Activated CD4-positive, alpha-beta T cell treated with anti-CD3 and anti-CD28 coated beads for 36 hours (primary cell): ENCODE results near the gene SS18L1. TPM values are rescaled to one million over a fixed set of nuclear protein-coding genes. Genes with fewer than 3 reads are reported as not detected.

Experiments
- ATAC-seq: fragments of 200-7000 bp; cut with Tn5 transposase; one replicate; pipeline ENCODE4 v1.10.0; 2021; ENCODE audit warnings: mild to moderate bottlenecking, moderate library complexity
- CTCF ChIA-PET: fragments of 350-600 bp; sonication (Branson Sonifier 250); formaldehyde crosslinking; loops from one replicate; lab custom pipeline; 2021; ENCODE audit warnings: antibody characterized with exemption; lab: Charles Lee
- POLR2A ChIA-PET: fragments of 350-600 bp; sonication (Branson Sonifier 250); formaldehyde crosslinking; loops from one replicate; lab custom pipeline; 2021; ENCODE audit warnings: antibody characterized with exemption, inconsistent platforms; lab: Charles Lee
- DNase-seq: peaks from one replicate; pipeline ENCODE4 v3.0.0-alpha.2; 2020
- H3K27ac Mint-ChIP-seq: one replicate; pipeline ENCODE4 v1.8.0; 2021; ENCODE audit warnings: mixed read lengths
- H3K27me3 Mint-ChIP-seq: one replicate; pipeline ENCODE4 v1.8.0; 2021; ENCODE audit warnings: mixed read lengths
- H3K36me3 Mint-ChIP-seq: one replicate; pipeline ENCODE4 v1.8.0; 2021; ENCODE audit warnings: low read depth, mixed read lengths
- H3K4me1 Mint-ChIP-seq: one replicate; pipeline ENCODE4 v1.8.0; 2021; ENCODE audit warnings: mixed read lengths
- H3K4me3 Mint-ChIP-seq: one replicate; pipeline ENCODE4 v1.8.0; 2021; ENCODE audit warnings: mild to moderate bottlenecking, moderate library complexity, mixed read lengths
- H3K9me3 Mint-ChIP-seq: one replicate; pipeline ENCODE4 v1.8.0; 2021; ENCODE audit warnings: low read depth, mixed read lengths
- intact Hi-C, 2 experiments: fragments of 100-400 bp; cut with DNase I in 1 of 2; cut with micrococcal nuclease in 1 of 2; formaldehyde crosslinking; loops; one replicate each; pipeline versions ENCODE4 v1.14.2 to v1.15.1; 2022 to 2024; cut with DNase I, micrococcal nuclease
- total RNA-seq, 2 experiments: library from RNA; stranded (reverse); gene quantifications; one replicate each; pipeline ENCODE4 v1.2.3, GENCODE V29; 2021

The SS18L1 gene, protein sequence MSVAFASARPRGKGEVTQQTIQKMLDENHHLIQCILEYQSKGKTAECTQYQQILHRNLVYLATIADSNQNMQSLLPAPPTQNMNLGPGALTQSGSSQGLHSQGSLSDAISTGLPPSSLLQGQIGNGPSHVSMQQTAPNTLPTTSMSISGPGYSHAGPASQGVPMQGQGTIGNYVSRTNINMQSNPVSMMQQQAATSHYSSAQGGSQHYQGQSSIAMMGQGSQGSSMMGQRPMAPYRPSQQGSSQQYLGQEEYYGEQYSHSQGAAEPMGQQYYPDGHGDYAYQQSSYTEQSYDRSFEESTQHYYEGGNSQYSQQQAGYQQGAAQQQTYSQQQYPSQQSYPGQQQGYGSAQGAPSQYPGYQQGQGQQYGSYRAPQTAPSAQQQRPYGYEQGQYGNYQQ
- 10 to 100 TPM; 14.3 to 16.6 TPM for total RNA-seq

- POLR2A ChIA-PET, result interaction anchor here (0.6 to 2.3 kb wide), 3 partner anchors 13 to 77 kb away, joined by 3 to 9 read pairs (median 3); partner anchors contain the start of gene TAF4
- Mint-ChIP-seq H3K36me3 (peaks cover 35% of the 10 kb centered on the region), H3K27me3 (no peaks in the 10 kb centered on the region), H3K9me3 (no peaks in the 10 kb centered on the region), H3K4me1 (peaks cover 61% of the 10 kb centered on the region), H3K27ac (peak within 1 kb of the TSS; percentile 91), H3K4me3 (peak within 1 kb of the TSS; percentile 89)
- ATAC-seq, result peak; percentile 87
- peak; percentile 92 for DNase-seq
- CTCF ChIA-PET, result no interaction called here
- intact Hi-C loops, result loop anchor here (1.0 to 5.0 kb wide), 11 partner anchors 21 to 784 kb away; partner anchors contain the start of genes OSBPL2 (in 2 of the 2), ADRM1 (in 1 of the 2), CABLES2 (in 1 of the 2) and DIDO1 (in 1 of the 2)
Measured at GRCh38 chr20:62143081-62143956, at the start of gene SS18L1, which contains the start of gene PSMA7. Gene SS18L1 (plus strand): TSS chr20:62143769. CDS start chr20:62143821, 52 bp downstream. Gene PSMA7 (minus strand): TSS chr20:62143394. CDS start chr20:62143303, 91 bp downstream.

DNA sequence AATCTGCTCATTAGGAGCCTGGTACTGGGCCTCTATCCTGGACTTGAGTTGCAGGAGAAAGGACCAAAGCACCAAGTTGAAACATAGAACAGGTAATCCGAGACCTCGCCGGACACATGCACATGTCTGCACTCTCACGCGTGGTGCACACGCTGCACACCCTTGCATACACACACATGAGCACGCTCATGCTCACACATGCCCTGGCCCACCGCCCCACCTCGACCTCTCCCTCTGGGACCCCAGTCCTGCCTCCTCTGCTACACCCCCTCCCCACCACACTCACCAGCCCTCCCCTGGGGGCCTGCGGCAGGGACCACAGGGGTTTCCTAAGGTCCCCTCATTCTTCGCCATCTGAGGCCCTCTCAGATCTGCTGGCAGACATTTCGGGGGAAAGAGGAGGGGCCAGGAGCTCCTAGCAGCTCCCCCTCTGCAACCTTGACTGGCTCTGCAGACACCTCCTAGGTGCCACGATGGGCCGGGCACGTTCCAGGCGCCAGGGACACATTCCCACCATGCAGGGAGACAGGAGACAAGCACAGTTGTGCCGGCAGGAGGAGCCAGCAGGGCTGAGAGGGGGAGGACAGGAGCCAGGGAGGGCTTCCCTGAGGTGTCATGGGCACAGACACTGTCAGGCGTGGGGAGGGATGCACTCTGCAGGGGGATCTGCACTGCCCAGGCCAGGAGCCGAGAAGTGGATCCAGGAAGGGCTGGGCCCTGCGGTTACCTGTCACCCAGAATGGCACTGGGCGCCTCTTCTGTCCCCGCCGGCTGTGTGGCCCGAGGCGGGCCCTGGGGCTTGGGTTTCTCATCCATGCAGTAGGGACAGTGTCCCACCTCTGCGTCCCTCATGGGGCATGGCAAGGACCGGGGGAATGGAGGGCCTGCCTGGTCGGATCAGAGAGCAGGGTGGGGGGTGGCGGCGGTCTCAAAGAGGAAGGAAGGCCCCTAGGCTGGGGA is 46.9 kb upstream of the SS18L1 start:
- Mint-ChIP-seq H3K27me3 (peaks cover 5% of the 10 kb centered on the region), H3K4me1 (no peaks in the 10 kb centered on the region), H3K9me3 (peaks cover 22% of the 10 kb centered on the region), H3K27ac (no peak overlapping the region), H3K4me3 (no peak overlapping the region), H3K36me3 (peaks cover 6% of the 10 kb centered on the region)
- no peak for DNase-seq
- POLR2A ChIA-PET, result no interaction called here
- CTCF ChIA-PET, result no interaction called here
- intact Hi-C loops, result no loop called here
- ATAC-seq, result no peak

- no peak for DNase-seq
- ChIA-PET CTCF (no interaction called here), POLR2A (no interaction called here)
- Mint-ChIP-seq H3K4me3 (no peak overlapping the region), H3K9me3 (peaks cover 20% of the 10 kb centered on the region), H3K36me3 (peaks cover 5% of the 10 kb centered on the region), H3K27me3 (peaks cover 4% of the 10 kb centered on the region), H3K4me1 (no peaks in the 10 kb centered on the region), H3K27ac (no peak overlapping the region)
- ATAC-seq, result no peak
- intact Hi-C loops, result no loop called here
Measured at GRCh38 chr20:62097881-62098407, 45.6 kb upstream of the SS18L1 start.

GRCh38 chr20:62101078-62101477 is 42.5 kb upstream of the SS18L1 start:
- H3K27me3 Mint-ChIP-seq, result peaks cover 3% of the 10 kb centered on the region
- CTCF ChIA-PET, result interaction anchor here (1.2 kb wide), 1 partner anchor 10 kb away, joined by 3 read pairs; no protein-coding TSS in a partner anchor
- H3K9me3 Mint-ChIP-seq, result peaks cover 32% of the 10 kb centered on the region
- H3K4me1 Mint-ChIP-seq, result no peaks in the 10 kb centered on the region
- no peak for ATAC-seq
- peaks cover 9% of the 10 kb centered on the region for H3K36me3 Mint-ChIP-seq
- POLR2A ChIA-PET, result no interaction called here
- DNase-seq, result no peak
- intact Hi-C loops, result no loop called here
- no peak overlapping the region for H3K27ac Mint-ChIP-seq
- H3K4me3 Mint-ChIP-seq, result no peak overlapping the region

DNA sequence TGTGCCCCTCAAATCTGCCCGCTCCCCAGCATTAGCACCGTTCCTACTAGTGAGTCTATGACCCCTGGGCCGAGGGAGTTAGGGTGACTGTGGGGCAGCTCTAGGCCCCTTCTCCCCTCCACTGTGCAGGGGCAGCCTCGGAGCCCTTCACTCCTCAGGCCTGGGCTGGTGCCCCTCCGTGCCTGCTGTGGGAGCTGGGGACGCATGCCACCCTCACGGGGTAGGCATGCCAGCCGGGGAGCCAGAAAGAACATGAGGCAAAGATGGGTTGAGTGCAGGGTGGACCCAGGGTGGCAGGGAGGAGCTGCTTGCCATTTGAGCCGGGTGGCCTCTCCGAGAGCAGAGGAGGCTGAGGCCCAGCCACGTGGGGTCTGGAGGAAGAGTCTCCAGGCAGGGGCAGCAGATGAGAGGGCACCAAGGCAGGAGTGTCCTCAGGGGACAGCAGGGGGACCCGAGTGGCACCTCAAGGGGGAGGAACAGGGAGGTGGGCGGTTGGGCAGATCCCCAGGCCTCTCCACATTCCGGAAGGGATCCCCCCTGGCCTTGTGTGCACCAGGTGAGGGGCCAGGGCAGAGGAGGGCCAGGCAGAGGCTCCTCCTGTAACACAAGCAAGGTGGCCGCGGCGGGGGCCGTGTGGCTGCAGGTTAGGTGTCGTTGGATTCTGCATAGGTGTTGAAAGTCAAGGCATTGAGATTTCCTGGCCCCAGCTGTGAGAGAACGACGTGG is 39.9 kb upstream of the SS18L1 start:
- peaks cover 19% of the 10 kb centered on the region for H3K36me3 Mint-ChIP-seq
- DNase-seq, result no peak
- intact Hi-C loops, result no loop called here
- ATAC-seq, result no peak
- ChIA-PET CTCF (interaction anchor here (1.0 kb wide), 1 partner anchor 9 kb away, joined by 4 read pairs; no protein-coding TSS in a partner anchor), POLR2A (no interaction called here)
- no peak overlapping the region for H3K4me3 Mint-ChIP-seq
- peaks cover 46% of the 10 kb centered on the region for H3K9me3 Mint-ChIP-seq
- H3K27me3 Mint-ChIP-seq, result peaks cover 3% of the 10 kb centered on the region
- H3K4me1 Mint-ChIP-seq, result no peaks in the 10 kb centered on the region
- no peak overlapping the region for H3K27ac Mint-ChIP-seq

DNA sequence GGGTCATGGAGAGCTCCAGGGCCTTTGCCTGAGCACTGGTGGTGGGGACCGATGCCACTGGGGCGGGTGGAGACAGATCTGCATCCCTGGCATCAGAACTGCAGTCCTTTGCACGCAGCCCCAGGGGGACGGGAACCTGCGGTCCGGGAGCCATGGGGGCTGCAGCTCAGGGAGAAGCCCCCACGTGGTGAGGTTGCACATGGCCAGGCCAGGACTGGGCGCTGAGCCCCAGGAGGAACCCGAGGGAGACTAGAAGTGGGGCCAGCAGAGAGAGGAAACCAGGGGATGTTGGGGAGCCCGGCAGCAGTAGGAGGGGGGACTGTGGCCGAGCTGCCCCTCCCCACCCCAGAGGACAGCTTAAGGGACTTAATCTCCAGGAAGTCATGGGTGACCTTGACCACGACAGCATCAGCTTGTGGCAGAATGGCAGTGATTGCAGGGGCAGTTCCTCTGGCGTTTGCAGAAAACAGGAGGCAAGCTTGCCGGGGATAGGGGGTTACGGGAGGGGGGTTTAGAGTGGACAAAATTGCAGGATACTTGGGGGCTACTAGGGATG is 39.3 kb upstream of the SS18L1 start:
- no peaks in the 10 kb centered on the region for H3K4me1 Mint-ChIP-seq
- H3K4me3 Mint-ChIP-seq, result no peak overlapping the region
- H3K36me3 Mint-ChIP-seq, result peaks cover 24% of the 10 kb centered on the region
- CTCF ChIA-PET, result interaction anchor here (1.0 kb wide), 1 partner anchor 10 kb away, joined by 4 read pairs; no protein-coding TSS in a partner anchor
- H3K27ac Mint-ChIP-seq, result no peak overlapping the region
- POLR2A ChIA-PET, result no interaction called here
- intact Hi-C loops, result no loop called here
- peaks cover 52% of the 10 kb centered on the region for H3K9me3 Mint-ChIP-seq
- ATAC-seq, result no peak
- H3K27me3 Mint-ChIP-seq, result peaks cover 3% of the 10 kb centered on the region
- DNase-seq, result no peak

GRCh38 chr20:62104791-62105345 is 38.7 kb upstream of the SS18L1 start:
- no peaks in the 10 kb centered on the region for H3K4me1 Mint-ChIP-seq
- ATAC-seq, result no peak
- H3K36me3 Mint-ChIP-seq, result peaks cover 27% of the 10 kb centered on the region
- DNase-seq, result no peak
- ChIA-PET CTCF (interaction anchor here (1.0 kb wide), 1 partner anchor 11 kb away, joined by 4 read pairs; no protein-coding TSS in a partner anchor), POLR2A (no interaction called here)
- H3K27ac Mint-ChIP-seq, result no peak overlapping the region
- H3K4me3 Mint-ChIP-seq, result no peak overlapping the region
- intact Hi-C loops, result no loop called here
- peaks cover 3% of the 10 kb centered on the region for H3K27me3 Mint-ChIP-seq
- peaks cover 52% of the 10 kb centered on the region for H3K9me3 Mint-ChIP-seq

GRCh38 chr20:62105592-62105991 is 38.0 kb upstream of the SS18L1 start:
- ChIA-PET POLR2A (no interaction called here), CTCF (no interaction called here)
- Mint-ChIP-seq H3K4me3 (no peak overlapping the region), H3K27me3 (peaks cover 3% of the 10 kb centered on the region), H3K27ac (no peak overlapping the region), H3K4me1 (no peaks in the 10 kb centered on the region), H3K9me3 (peaks cover 48% of the 10 kb centered on the region), H3K36me3 (peaks cover 30% of the 10 kb centered on the region)
- DNase-seq (no peak), ATAC-seq (no peak)
- intact Hi-C loops, result no loop called here

DNA sequence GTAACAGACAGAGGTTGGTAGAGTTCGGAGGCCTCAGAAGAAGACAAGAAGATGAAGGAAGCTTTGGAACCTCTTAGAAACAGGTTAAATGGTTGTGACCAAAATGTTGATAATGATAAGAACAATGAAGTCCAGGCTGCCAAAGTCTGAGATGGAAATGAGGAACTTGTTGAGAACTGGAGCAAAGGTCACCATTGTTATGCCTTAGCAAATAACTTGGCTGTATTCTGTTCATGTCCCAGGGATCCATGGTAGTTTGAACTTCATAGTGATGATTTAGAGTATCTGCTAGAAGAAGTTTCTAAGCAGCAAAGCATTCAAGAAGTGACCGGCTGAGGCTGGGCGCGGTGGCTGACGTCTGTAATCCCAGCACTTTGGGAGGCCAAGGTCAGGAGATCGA is 32.4 kb upstream of the SS18L1 start:
- no peak for ATAC-seq
- H3K36me3 Mint-ChIP-seq, result peaks cover 20% of the 10 kb centered on the region
- POLR2A ChIA-PET, result no interaction called here
- no peaks in the 10 kb centered on the region for H3K27me3 Mint-ChIP-seq
- no peak overlapping the region for H3K27ac Mint-ChIP-seq
- intact Hi-C loops, result no loop called here
- DNase-seq, result no peak
- CTCF ChIA-PET, result no interaction called here
- H3K4me1 Mint-ChIP-seq, result no peaks in the 10 kb centered on the region
- peaks cover 41% of the 10 kb centered on the region for H3K9me3 Mint-ChIP-seq
- H3K4me3 Mint-ChIP-seq, result no peak overlapping the region
